ENCODE results near the gene ATP1B4.
"Not testable (repeated sequence)": the region's sequence is repeated elsewhere in the genome, so short reads cannot be mapped to it uniquely, and the experiment has no call there.

The ATP1B4 gene

GRCh38 chrX:120361764-120362305 lies at the start of gene ATP1B4:
TSS of gene ATP1B4 (plus strand) at chrX:120362089. CDS start at chrX:120362169, 80 bp downstream.
- DNase-seq (ENCODE audit: low read depth in 2 of 2) = no peak

GRCh38 chrX:120315776-120316175 lies 46.1 kb upstream of the ATP1B4 start:
- no peak for DNase-seq (ENCODE audit: low read depth in 2 of 2)

GRCh38 chrX:120316587-120317283 lies 45.2 kb upstream of the ATP1B4 start:
- no peak for DNase-seq (ENCODE audit: low read depth in 2 of 2)

GRCh38 chrX:120318411-120318810 lies 43.5 kb upstream of the ATP1B4 start:
- no peak for DNase-seq (ENCODE audit: low read depth in 2 of 2)

- no peak for DNase-seq (ENCODE audit: low read depth in 2 of 2)
These were observed 40.2 kb upstream of the ATP1B4 start for GRCh38 chrX:120321520-120322281.

- no peak for DNase-seq (ENCODE audit: low read depth in 2 of 2)
These were observed 30.8 kb upstream of the ATP1B4 start for GRCh38 chrX:120331116-120331515.

GRCh38 chrX:120332394-120332793 lies 29.5 kb upstream of the ATP1B4 start:
- DNase-seq (ENCODE audit: low read depth in 2 of 2) = no peak

GRCh38 chrX:120334151-120334550 lies 27.7 kb upstream of the ATP1B4 start:
- DNase-seq (ENCODE audit: low read depth in 2 of 2) = no peak

GRCh38 chrX:120334603-120335002 lies 27.3 kb upstream of the ATP1B4 start:
- no peak for DNase-seq (ENCODE audit: low read depth in 2 of 2)

GRCh38 chrX:120335289-120335688 lies 26.6 kb upstream of the ATP1B4 start:
- no peak for DNase-seq (ENCODE audit: low read depth in 2 of 2)

- DNase-seq (ENCODE audit: low read depth in 2 of 2) = no peak
These were observed 25.0 kb upstream of the ATP1B4 start for GRCh38 chrX:120336899-120337298.

- DNase-seq (ENCODE audit: low read depth in 2 of 2) = not testable (repeated sequence)
These were observed 17.3 kb upstream of the ATP1B4 start for GRCh38 chrX:120344566-120344965.

- DNase-seq (ENCODE audit: low read depth in 2 of 2) = no peak
These were observed 11.3 kb upstream of the ATP1B4 start for GRCh38 chrX:120350450-120351138.

GRCh38 chrX:120356084-120356483 lies 5.8 kb upstream of the ATP1B4 start:
- no peak for DNase-seq (ENCODE audit: low read depth in 2 of 2)

- no peak for DNase-seq (ENCODE audit: low read depth in 2 of 2)
These were observed 4.7 kb upstream of the ATP1B4 start for GRCh38 chrX:120357186-120357585.

- DNase-seq (ENCODE audit: low read depth in 2 of 2) = peak in 1 of 2 donors; percentile 5
These were observed 3.0 kb upstream of the ATP1B4 start for GRCh38 chrX:120358737-120359456.

- peak in 1 of 2 donors; percentile 5 for DNase-seq (ENCODE audit: low read depth in 2 of 2)
These were observed 3.4 kb downstream of the ATP1B4 start for GRCh38 chrX:120365320-120365719.

GRCh38 chrX:120365968-120366367 lies 4.1 kb downstream of the ATP1B4 start:
- no peak for DNase-seq (ENCODE audit: low read depth in 2 of 2)

GRCh38 chrX:120366794-120367193 lies 4.9 kb downstream of the ATP1B4 start:
- DNase-seq (ENCODE audit: low read depth in 2 of 2) = no peak

- no peak for DNase-seq (ENCODE audit: low read depth in 2 of 2)
These were observed 5.7 kb downstream of the ATP1B4 start for GRCh38 chrX:120367402-120368109.

Data from stimulated activated CD8-positive, alpha-beta memory T cell treated with anti-CD3 and anti-CD28 coated beads, Interleukin-7, amount 100 ng/mL, for 4 hours (primary cell).